Loucy (cell line): ENCODE data around the gene PAGR1.
A peak's percentile ranks its signal among the peaks of the same experiment; 100 is the strongest.

ENCODE experiments used
- H2AFZ ChIP-seq: fragments of 200-600 bp; sonication (generic); 2 replicates; pipeline ENCODE4 v1.6.0; 2016; ENCODE audit warnings: antibody characterized with exemption, mild to moderate bottlenecking, low read length, moderate library complexity
- H3F3A ChIP-seq: fragments of 200-600 bp; 2 replicates; pipeline ENCODE4 v1.6.0; 2016; ENCODE audit warnings: antibody characterized with exemption, low read depth, mild to moderate bottlenecking
- H3K27me3 ChIP-seq: fragments of 200-600 bp; sonication (generic); 2 replicates; pipeline ENCODE4 v1.6.1; 2014; ENCODE audit warnings: low read length, mild to moderate bottlenecking; ENCODE audit not compliant: insufficient read depth, poor library complexity, severe bottlenecking
- H3K36me3 ChIP-seq: fragments of 200-600 bp; sonication (generic); 2 replicates; pipeline ENCODE4 v1.6.1; 2016; ENCODE audit warnings: low read length; ENCODE audit not compliant: insufficient read depth
- H3K4me1 ChIP-seq: fragments of 200-600 bp; sonication (generic); 2 replicates; pipeline ENCODE4 v1.5.1; 2014; ENCODE audit warnings: low read length, mild to moderate bottlenecking; ENCODE audit not compliant: insufficient read depth, poor library complexity, severe bottlenecking
- H3K4me2 ChIP-seq: fragments of 200-600 bp; sonication (generic); 2 replicates; pipeline ENCODE4 v1.6.0; 2014; ENCODE audit warnings: antibody characterized with exemption, low read length, low read depth, mild to moderate bottlenecking; ENCODE audit not compliant: poor library complexity, severe bottlenecking
- H3K4me3 ChIP-seq: fragments of 200-600 bp; sonication (generic); 2 replicates; pipeline ENCODE4 v1.5.1; 2014; ENCODE audit warnings: low read length, mild to moderate bottlenecking, mixed read lengths; ENCODE audit not compliant: poor library complexity, severe bottlenecking
- H3K79me2 ChIP-seq: fragments of 200-600 bp; sonication (generic); 2 replicates; pipeline ENCODE4 v1.6.1; 2014; ENCODE audit warnings: low read length; ENCODE audit not compliant: insufficient read depth
- H3K9ac ChIP-seq: fragments of 200-600 bp; sonication (generic); 2 replicates; pipeline ENCODE4 v1.6.0; 2014; ENCODE audit warnings: mild to moderate bottlenecking, low read depth, low read length, moderate library complexity; ENCODE audit not compliant: poor library complexity, severe bottlenecking
- H3K9me2 ChIP-seq: fragments of 200-600 bp; sonication (generic); replicated peaks from 2 replicates; pipeline ENCODE4 v1.6.1; 2016; ENCODE audit warnings: low read depth, low read length, mixed read lengths
- H3K9me3 ChIP-seq: fragments of 200-600 bp; sonication (generic); 2 replicates; pipeline ENCODE4 v1.6.1; 2014; ENCODE audit warnings: mild to moderate bottlenecking, antibody characterized with exemption, low read length, low read depth; ENCODE audit not compliant: insufficient read depth
- H4K20me1 ChIP-seq: fragments of 200-600 bp; sonication (generic); 2 replicates; pipeline ENCODE4 v1.6.0; 2014; ENCODE audit warnings: antibody characterized with exemption, low read length, mild to moderate bottlenecking; ENCODE audit not compliant: insufficient read depth, poor library complexity, severe bottlenecking
- EZH2phosphoT487 ChIP-seq: fragments of 200-600 bp; IDR thresholded peaks from 2 replicates; pipeline ENCODE4 v1.6.1; 2018; ENCODE audit warnings: antibody characterized with exemption, mild to moderate bottlenecking, moderate library complexity, borderline replicate concordance
- TF ChIP-seq, protein P1 (sequence below): fragments of 200-600 bp; sonication (generic); conservative IDR thresholded peaks from 2 replicates; pipeline ENCODE4 v1.5.1; 2014; ENCODE audit warnings: mild to moderate bottlenecking, antibody characterized with exemption, low read length

The PAGR1 gene

DNA sequence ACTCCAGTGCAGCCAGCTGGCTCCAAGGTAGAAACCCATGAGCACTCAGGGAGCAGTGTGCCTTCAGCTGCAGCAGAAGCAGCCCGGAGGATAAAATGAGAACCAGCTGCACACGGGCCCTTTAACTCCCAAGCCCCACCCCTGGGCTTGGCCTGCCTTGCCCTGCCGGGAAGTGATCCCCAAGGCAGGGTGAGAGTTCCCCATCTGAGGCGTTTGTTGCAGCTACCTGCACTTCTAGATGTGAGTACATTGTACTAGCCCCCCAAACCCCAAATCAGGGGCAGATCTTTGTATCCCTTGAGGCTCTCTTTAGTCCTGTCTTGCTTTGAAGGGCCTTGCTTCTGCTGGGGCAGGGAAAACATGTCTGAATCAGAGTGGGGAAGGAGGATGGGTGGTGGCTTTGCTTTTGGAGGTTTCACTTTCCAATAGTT is 4.3 kb downstream of the PAGR1 start, which contains the start of gene MVP:
MVP (plus strand) TSS at position 192 of the 431 bp plus-strand sequence. CDS start 10,088 bp downstream, outside the sequence.
- Histone ChIP-seq H4K20me1 (peaks cover 15% of the 10 kb centered on the region), H3K36me3 (no peaks in the 10 kb centered on the region; the same call in 1 of the 2 replicates), H3K79me2 (peaks cover 28% of the 10 kb centered on the region), H3K27me3 (no peaks in the 10 kb centered on the region), H3K9me3 (no peaks in the 10 kb centered on the region), H3K9ac (peak within 1 kb of the TSS; percentile 63), H2AFZ (no peak within 1 kb of the TSS), H3F3A (no peaks in the 10 kb centered on the region), H3K4me3 (peak within 1 kb of the TSS; percentile 73), H3K4me1 (peaks cover 33% of the 10 kb centered on the region), H3K4me2 (peak within 1 kb of the TSS; percentile 78), H3K9me2 (no peaks in the 10 kb centered on the region)
- no peak for TF ChIP-seq EZH2phosphoT487
- TF ChIP-seq, protein P1, sequence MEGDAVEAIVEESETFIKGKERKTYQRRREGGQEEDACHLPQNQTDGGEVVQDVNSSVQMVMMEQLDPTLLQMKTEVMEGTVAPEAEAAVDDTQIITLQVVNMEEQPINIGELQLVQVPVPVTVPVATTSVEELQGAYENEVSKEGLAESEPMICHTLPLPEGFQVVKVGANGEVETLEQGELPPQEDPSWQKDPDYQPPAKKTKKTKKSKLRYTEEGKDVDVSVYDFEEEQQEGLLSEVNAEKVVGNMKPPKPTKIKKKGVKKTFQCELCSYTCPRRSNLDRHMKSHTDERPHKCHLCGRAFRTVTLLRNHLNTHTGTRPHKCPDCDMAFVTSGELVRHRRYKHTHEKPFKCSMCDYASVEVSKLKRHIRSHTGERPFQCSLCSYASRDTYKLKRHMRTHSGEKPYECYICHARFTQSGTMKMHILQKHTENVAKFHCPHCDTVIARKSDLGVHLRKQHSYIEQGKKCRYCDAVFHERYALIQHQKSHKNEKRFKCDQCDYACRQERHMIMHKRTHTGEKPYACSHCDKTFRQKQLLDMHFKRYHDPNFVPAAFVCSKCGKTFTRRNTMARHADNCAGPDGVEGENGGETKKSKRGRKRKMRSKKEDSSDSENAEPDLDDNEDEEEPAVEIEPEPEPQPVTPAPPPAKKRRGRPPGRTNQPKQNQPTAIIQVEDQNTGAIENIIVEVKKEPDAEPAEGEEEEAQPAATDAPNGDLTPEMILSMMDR = no peak

DNA sequence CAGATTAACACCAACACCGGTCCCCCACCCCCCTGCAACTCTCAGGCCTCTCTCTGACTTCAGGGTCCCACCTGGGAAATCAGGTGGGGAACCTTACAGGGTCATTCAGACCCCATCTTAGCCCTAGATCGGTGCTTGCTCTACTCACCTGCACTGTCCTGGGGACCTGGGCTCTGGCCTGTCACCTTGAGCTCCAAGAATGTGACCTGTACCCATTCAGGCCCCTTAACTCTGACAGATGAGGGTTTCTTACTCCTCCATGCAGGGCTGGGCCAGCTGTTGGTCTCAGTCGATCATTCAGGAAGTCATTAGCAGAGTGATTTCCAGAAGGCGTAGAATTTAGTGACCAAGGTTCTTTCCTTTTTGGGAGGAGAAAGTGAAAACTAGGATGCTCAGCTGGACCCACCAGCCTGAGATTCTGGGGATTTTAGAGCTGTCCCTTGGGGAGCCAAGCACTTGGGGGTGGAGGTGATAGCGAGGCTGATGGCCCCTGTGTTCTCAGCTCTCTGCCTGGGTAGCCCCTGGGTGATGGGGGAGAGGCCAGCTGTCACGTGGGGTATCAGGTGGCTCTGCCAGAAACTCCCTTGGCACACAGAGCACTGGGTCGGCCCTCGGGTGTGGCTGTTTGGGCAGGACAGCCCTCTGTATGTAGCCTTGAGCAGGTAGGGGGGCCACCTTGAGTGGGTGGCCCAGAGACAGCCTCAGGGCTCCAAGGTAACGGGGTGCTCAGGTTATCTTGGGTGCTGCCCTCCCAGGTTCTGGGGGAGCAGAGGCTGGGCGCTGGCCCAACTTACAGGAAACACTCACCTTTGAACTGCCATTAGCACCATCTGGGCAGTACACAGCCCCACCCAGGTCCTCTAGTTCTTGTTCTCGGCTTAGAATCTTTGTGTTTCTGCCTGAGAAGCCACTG is 5.0 kb downstream of the PAGR1 start:
- Histone ChIP-seq H3K27me3 (no peaks in the 10 kb centered on the region), H3K4me1 (peaks cover 32% of the 10 kb centered on the region), H2AFZ (no peak overlapping the region), H3K9ac (peak overlapping the region; percentile 63), H3K9me2 (no peaks in the 10 kb centered on the region), H3K4me3 (peak overlapping the region; percentile 73), H3K9me3 (no peaks in the 10 kb centered on the region), H3F3A (no peaks in the 10 kb centered on the region), H3K4me2 (peak overlapping the region; percentile 78), H3K36me3 (no peaks in the 10 kb centered on the region; the same call in 1 of the 2 replicates), H4K20me1 (peaks cover 15% of the 10 kb centered on the region), H3K79me2 (peaks cover 28% of the 10 kb centered on the region)
- TF ChIP-seq, protein P1 = no peak
- no peak for TF ChIP-seq EZH2phosphoT487

DNA sequence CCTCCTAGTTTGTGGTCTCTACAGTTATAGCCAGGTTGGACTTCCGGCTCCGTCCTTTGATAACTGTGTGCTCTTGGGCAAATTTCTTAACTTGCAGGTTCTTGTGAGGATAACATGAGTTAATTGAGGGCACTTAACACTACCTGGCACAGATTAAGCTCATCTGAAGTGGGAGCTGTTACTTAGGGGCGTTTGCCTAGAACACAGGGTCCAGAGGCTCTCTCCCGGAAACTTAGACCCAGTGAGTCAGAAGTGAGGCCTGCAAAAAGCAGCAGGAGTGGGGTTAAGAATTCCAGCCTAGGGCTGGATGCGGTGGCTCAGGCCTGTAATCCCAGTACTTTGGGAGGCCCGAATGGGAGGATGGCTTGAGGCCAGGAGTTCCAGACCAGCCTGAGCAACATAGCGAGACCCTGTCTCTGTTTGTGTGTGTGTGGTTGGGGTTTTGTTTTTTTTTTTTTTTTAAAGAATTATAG is 5.7 kb downstream of the PAGR1 start:
- Histone ChIP-seq H3K9me3 (no peaks in the 10 kb centered on the region), H3K4me3 (no peak overlapping the region)

More for the DNA sequence above, 5.7 kb downstream of the PAGR1 start:
- peaks cover 28% of the 10 kb centered on the region for H3K79me2 ChIP-seq
- peaks cover 15% of the 10 kb centered on the region for H4K20me1 ChIP-seq
- no peaks in the 10 kb centered on the region; the same call in 1 of the 2 replicates for H3K36me3 ChIP-seq
- H3K4me2 ChIP-seq = peak overlapping the region; percentile 78
- H3K4me1 ChIP-seq = peaks cover 32% of the 10 kb centered on the region
- no peak for TF ChIP-seq EZH2phosphoT487
- TF ChIP-seq, protein P1 = no peak
- H3K9ac ChIP-seq = no peak overlapping the region
- no peaks in the 10 kb centered on the region for H3K27me3 ChIP-seq
- no peaks in the 10 kb centered on the region for H3K9me2 ChIP-seq
- no peaks in the 10 kb centered on the region for H3F3A ChIP-seq
- H2AFZ ChIP-seq = no peak overlapping the region
